HG03175 (cell line): ENCODE measurements around the gene ULK1.

Source experiments
- ATAC-seq: cut with Tn5 transposase; IDR thresholded peaks from one replicate; pipeline ENCODE4 v1.9.1; 2021; ENCODE audit warnings: mild to moderate bottlenecking, moderate library complexity; ENCODE audit not compliant: unreplicated experiment

ULK1 gene

DNA sequence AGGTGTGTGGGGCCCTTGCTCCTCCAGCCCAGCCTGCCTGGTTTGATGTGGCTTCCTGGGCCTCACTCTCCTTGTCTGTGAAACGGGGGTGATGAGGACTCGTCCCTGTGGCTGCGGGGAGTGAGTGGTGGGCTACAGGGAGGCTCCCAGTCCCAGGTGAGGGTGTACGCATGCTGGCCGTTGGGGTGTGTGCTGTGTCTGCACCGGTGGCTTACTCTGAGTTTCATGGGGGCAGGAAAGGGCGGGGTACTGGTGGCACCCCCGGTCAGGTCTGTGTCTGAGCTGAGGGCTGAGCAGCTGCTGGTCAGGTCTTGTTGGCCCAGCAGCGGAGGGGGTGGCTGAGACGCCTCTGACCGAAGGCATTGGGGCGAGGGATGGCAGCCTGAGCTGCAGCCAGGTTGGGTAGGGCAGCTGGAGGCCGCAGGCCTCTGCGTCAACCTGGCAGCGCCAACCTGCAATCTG lies 11.2 kb downstream of the ULK1 start:
- no peak for ATAC-seq

DNA sequence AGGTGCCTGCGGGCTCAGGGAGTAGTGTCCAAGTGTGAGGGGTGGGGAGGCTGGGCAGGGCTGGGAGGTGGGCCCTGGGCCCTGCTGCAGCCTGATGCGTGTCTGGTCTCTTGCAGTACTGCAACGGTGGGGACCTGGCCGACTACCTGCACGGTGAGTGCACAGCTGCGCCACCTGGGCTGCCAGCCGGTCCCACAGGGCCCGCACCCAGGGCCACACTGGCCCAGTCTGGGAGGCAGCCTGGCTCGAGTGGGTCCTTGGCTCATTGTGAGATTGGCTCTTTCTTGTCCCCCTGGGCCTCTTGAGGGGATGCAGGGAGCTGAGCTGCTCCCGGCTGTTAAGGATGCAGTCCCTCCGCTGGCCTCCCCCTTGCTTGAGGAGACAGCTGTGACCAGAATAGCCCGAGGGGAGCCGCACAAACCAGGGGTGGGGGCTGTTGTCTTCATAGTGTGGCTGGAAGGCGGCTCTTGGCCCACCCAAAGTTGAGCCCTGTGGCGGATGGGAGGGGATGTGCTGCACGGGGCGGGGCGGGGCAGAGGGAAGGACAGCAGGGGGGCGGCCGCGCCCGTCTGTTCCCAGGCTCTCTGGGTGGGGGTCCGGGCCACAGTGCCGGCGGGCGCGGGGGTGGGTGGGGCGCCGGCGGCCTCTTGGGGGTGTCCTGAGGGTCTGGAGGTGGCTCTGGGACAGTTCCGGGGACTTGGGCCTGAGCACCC lies 13.1 kb downstream of the ULK1 start:
- no peak for ATAC-seq

DNA sequence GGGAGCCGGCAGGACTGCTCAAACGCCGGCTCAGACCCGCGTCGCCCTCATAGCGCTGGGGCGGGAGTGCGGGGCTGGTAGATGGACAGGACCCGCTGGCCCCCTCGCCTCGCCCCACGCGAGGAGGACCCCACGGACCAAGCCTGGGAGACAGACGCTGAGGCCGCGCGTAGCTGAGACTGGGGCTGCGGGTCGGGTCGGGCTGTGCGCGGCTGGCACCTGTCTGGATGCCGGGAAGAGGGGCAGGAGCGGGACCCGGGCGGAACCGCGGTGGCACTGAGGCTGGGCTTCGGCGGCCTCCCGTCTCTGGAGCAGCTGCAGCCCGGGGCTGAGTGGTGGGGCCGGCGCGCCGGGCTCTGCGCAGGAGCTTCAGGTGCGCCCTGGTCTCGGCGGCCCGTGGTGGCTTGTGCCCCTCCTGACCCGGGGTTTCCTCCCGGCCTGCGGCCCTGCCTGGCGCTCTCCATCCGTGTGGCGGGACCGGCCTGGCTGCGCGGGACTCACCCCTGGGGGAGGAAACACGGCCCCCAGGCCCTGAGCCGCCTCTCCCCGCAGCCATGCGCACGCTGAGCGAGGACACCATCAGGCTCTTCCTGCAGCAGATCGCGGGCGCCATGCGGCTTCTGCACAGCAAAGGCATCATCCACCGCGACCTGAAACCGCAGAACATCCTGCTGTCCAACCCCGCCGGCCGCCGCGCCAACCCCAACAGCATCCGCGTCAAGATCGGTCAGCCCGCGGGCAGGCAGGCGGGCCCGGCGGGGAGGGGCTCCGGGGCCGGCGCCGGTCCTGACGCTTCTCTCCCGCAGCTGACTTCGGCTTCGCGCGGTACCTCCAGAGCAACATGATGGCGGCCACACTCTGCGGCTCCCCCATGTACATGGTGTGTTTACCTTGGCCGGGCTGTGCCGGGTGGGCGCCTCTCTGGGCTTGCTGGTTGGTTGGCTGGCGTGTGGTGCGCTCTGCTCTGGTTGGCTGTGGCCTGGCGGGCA lies 14.0 kb downstream of the ULK1 start:
- ATAC-seq = no peak

DNA sequence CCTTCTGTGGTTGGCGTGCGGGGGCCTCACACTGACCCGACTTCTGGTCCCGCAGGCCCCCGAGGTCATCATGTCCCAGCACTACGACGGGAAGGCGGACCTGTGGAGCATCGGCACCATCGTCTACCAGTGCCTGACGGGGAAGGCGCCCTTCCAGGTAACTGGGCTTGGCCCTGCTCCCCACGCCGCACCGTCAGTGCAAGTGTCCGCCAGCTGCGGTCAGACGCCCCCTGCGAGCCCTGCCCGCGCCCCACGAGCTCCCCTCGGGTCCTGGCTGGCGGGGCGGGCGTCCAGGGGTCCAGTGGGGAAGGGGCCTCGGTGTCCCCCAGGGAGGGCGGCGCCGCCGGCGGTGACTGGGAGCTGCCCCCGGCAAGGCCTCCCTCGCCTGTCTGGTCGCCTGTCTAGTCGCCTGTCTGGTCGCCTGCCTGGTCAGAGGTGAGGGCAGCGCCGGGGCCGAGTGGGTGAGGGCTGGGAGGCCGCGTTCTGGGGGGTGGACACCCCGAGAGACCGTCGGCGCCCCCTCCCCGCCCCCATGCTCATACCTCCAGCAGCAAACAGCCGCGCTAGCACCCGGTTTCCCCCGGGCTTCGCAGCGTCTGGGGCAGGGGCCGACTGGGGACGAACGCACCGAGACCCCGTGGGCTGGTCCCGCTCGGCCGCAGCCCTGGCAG lies 14.8 kb downstream of the ULK1 start:
- no peak for ATAC-seq

DNA sequence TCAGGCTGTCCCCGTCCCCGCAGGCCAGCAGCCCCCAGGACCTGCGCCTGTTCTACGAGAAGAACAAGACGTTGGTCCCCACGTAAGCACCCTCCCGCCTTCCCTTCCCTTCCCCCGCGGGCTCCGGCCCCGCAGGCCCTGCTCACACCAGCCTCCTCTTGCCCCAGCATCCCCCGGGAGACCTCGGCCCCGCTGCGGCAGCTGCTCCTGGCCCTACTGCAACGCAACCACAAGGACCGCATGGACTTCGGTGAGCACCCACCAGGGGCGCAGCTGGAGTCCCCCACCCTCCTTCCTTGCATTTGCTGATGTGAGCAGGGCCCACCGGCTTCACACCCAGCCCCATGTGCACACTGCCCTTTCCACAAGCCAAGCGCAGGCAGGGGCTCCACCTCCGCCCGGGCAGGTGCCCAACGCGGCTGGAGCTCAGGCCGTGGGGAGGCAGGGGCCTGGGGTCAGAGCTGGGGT lies 15.4 kb downstream of the ULK1 start:
- no peak for ATAC-seq

DNA sequence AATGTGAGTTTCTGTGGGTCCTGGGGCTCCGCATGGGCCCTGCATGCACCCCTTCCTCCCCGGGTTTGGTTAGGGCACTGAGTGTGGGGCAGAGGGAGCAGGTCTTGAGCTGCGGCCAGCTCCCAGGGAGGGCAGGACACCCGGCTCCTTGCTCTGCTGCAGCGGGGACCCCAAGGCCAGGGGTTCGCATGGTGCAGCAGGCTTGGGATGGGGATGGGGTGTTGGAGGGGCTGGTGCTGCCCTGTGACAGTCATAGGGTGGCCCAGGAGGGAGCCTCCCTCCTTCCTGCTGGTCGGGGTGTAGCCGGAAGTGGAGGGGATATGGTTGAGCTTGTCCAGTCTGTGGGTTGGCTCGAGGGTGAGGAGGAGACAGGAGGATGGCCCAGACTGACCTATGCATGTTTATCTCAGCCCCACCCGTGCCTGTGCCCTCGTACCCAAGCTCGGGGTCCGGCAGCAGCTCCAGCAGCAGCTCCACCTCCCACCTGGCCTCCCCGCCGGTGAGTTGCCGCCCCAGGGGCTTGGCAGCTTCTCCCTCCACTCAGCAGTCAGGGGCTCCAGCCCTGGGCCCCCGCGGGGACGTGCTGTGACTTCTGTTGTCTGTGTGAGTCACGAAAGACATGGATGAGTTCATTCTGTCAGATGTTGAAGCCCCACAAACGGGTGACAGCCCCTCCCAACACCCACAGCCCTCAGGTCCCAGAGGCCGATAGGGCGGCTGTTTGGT lies 16.0 kb downstream of the ULK1 start:
- ATAC-seq = no peak

DNA sequence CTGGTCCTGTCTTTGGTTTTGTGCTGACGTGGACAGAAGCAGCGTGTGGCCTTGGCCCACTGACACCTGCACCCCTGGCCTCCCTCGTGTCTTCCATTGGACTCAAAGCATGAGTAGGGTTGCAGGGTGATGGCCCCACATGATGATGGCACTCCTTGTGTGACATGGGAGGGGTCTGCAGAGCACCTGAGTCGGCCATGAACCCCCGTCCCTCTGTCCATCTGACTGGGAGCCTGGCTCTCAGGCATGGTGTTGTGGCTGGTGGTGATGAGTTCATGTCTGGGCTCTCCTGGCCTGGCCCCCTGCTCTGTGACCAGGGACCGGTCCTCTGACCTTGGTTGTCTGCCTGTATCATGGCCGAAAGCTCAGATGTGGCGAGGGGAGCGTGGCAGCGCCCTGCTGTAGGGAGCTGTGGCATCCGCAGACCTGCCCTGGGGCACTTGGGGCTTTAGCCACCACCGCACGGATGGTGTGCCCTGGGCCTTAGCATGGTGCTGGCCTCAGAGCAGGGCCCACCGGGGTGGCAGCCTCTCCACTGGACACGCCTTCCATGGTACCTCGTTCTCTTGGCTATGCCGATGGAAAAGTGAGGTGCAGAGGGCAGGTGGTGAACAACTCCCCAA lies 16.7 kb downstream of the ULK1 start:
- no peak for ATAC-seq

DNA sequence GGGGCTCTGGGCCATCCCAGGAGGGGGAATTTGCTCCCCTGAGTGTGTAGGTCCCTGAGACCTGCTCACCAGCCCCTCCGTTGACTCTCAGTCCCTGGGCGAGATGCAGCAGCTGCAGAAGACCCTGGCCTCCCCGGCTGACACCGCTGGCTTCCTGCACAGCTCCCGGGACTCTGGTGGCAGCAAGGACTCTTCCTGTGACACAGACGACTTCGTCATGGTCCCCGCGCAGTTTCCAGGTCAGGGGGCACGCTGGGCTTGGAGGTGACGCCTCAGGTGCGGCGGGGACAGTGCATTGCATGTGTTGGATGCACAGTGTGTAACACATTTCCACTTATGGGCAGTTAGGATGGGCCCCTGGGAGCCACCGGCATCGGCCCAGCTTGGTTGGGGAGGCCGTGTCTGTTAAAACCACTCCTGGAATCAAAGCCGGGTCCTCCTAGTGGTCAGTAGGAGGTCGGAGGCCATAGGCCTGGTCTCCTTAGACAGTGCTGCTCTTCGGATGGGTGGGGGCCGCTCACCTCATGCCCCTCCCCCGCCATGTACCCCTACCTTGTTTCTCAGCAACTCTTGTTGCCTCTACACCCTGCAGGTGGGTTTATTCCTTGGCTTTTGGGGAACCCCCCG lies 17.5 kb downstream of the ULK1 start:
- ATAC-seq = no peak

DNA sequence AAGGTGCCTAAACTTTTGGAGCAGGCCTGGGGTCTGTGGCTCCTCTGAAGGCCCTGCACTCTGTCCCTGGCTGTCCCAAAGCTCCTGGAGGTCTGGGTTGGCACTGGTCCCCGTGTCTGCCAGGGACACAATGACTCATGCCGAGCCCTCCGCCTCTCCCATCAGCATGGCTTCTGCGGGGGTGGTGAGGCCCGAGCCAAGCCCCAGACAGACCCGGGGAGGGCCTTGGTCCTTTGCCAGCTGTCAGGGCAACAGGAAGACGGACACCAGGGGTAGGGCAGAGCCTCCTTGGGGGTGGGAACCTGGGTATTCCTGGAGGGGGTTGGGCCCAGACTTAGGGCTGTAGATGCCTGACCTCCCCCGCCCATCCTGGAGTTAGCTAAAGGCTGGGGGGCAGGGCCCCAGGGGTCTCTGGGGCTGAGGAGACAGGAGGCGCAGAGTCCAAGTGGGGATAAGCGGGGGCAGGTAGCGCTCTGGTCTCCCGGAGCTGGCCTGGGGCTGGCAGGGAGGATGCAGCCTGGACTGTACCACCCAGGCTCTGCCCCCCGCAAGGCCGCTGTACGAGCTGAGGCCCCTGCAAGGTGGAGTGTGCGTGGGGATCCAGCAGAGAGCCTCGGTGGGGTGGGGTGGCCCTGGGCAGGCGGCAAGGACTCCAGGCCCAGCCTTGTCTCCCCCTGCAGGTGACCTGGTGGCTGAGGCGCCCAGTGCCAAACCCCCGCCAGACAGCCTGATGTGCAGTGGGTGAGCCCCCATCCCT lies 18.3 kb downstream of the ULK1 start:
- no peak for ATAC-seq

DNA sequence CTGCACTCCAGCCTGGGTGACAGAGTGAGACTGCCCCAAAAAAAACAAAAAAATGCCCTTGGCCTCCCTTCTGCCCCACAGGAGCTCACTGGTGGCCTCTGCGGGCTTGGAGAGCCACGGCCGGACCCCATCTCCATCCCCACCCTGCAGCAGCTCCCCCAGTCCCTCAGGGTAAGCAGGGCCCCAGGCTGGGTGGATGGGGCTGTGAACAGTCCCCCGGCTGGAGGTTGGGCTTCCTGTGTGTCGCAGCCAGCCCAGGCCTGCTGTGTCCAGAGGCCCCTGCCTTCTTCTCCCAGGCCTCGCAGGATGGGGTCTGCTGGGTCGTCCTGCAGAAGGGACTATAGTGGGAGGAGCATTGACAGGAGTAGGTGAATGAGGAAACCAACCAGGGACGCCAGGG lies 19.2 kb downstream of the ULK1 start:
- ATAC-seq = no peak

DNA sequence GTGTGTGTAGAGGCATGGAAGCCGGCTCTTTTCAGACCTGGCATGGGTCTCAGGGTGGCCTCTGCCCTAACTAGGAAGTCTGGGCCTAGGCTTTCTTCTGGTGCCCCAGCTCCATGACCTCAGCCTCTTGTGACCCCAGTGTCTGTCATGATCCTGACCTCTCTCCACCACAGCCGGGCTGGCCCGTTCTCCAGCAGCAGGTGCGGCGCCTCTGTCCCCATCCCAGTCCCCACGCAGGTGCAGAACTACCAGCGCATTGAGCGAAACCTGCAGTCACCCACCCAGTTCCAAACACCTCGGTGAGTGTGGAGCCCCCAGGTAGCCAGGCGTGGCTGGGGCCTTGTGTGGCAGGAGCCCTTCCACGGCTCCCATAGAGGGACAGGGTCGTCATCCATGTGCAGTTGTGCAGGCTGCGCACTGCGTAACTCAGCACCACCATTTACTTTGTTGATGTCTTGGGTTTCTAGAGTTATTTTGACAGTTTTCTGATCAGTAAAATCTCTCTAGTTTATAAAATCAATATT lies 19.8 kb downstream of the ULK1 start:
- ATAC-seq = no peak

DNA sequence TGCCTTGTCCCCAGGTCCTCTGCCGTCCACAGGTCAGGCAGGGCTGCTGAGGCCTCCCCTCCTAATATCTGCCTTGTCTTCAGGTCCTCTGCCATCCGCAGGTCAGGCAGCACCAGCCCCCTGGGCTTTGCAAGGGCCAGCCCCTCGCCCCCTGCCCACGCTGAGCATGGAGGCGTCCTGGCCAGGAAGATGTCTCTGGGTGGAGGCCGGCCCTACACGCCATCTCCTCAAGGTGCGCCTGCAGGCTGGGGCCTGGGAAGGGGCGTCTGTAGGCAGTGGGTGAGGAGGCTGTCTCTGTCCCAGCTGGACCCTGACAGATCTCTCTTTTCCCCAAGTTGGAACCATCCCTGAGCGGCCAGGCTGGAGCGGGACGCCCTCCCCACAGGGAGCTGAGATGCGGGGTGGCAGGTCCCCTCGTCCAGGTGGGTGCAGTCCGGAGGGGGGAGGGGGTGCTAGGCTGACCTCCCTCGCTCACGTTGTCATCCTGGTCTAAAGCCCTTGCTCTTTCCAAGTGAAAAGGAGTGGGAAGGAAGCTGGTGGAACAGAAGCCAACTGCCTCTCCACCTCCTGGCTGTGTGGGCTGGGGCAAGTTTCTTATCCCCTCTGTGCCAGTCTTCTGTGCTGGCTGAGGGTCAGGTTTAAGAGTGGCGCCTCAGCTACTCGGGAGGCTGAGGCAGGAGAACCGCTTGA lies 20.7 kb downstream of the ULK1 start:
- ATAC-seq = no peak

DNA sequence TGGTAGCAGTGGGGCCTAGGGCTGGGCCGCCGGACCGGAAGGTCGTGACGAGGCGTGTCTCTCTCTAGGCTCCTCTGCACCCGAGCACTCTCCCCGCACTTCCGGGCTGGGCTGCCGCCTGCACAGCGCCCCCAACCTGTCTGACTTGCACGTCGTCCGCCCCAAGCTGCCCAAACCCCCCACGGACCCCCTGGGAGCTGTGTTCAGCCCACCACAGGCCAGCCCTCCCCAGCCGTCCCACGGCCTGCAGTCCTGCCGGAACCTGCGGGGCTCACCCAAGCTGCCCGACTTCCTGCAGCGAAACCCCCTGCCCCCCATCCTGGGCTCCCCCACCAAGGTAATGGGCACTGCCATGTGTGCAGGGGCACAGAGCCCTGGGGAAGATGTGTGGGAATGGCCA lies 21.4 kb downstream of the ULK1 start:
- ATAC-seq = no peak

DNA sequence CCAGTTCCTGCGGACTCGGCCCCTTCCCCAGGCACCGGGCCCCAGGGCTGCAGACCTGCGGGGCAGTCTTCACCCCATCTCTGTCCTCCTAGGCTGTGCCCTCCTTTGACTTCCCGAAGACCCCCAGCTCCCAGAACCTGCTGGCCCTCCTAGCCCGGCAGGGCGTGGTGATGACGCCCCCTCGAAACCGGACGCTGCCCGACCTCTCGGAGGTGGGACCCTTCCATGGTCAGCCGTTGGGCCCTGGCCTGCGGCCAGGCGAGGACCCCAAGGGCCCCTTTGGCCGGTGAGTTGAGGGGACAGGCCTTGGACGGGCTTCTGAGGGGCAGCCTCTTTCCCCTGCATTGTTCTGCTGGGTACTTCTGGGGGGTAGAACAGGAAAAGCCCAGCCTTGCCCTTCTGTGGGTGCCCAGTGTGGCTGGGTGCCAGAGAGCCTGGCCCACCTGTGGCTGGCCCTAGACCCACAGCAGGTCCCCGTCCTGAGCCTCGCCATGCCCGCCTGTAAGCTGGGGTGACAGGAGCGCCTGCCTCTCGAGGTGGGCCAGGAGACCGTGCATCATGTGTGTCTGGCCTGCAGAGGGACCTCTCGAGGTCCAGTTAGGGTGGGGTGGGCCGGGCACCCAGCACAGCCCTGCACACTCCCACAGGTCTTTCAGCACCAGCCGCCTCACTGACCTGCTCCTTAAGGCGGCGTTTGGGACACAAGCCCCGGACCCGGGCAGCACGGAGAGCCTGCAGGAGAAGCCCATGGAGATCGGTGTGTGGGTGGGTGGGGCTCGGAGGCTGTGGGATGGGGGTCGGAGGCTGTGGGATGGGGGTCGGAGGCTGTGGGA lies 22.1 kb downstream of the ULK1 start:
- no peak for ATAC-seq

DNA sequence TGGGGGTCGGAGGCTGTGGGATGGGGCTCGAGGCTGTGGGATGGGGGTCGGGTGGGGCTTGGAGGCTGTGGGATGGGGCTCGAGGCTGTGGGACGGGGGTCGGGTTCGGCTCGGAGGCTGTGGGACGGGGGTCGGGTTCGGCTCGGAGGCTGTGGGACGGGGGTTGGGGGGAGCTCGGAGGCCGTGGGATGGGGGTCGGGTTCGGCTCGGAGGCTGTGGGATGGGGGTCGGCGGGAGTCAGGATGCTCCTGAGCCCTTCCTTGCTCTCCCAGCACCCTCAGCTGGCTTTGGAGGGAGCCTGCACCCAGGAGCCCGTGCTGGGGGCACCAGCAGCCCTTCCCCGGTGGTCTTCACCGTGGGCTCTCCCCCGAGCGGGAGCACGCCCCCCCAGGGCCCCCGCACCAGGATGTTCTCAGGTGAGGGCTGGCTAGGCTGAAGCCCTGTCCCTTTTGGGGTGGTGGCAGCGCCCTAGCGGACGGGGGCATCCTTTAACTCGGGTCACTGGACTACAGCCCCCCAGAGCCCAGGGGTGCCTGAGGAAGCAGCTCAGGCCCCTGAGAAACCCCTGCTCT lies 22.8 kb downstream of the ULK1 start:
- ATAC-seq = no peak

DNA sequence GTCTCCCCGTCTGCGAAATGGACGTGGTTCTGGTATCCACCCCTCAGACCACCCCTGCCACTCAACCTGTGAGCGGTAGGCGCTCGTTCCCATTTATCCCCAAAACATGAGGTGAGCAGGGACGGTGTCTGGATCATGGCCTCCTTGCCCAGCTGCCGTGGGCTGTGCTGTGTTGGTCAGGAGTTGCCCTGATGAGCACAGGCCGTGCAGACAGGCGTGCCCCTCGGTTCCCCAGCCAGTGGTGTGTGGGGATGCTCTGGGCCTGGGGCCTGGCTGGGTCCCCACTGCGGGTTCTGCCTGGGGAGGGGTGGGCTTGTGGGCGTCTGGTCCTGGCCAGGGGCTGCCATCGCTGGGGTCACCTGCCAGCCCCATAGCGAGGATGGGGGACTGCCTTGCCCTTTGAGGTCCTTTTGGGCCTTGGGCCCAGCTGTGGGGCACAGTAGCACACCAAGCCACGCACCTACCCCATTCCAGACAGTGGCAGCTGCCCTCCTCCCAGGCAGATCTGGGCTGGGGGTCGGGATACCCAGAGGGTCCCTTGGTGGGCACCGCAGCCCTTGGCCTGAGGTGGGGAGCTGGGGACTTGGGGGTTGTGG lies 23.4 kb downstream of the ULK1 start:
- no peak for ATAC-seq
